GM23248 (cell line): ENCODE data around the gene INSL3.

Source experiments
- EZH2 ChIP-seq: fragments of 200-600 bp; sonication (generic); IDR thresholded peaks from 2 replicates; pipeline ENCODE4 v1.6.1; 2018; ENCODE audit warnings: antibody characterized with exemption, mild to moderate bottlenecking; ENCODE audit not compliant: insufficient read depth, poor library complexity, severe bottlenecking
- EZH2phosphoT487 ChIP-seq: fragments of 200-600 bp; sonication (generic); IDR thresholded peaks from 2 replicates; pipeline ENCODE4 v1.6.1; 2018; ENCODE audit warnings: antibody characterized with exemption, moderate library complexity, mild to moderate bottlenecking, low read depth; ENCODE audit not compliant: insufficient read depth

- TF ChIP-seq EZH2: no peak
- TF ChIP-seq EZH2phosphoT487: no peak
Measured at GRCh38 chr19:17855280-17856152, 34.2 kb upstream of the INSL3 start.
